Choroid plexus epithelial cell (primary cell): Measurements from ENCODE around the gene TTC31.

Experiments
- DNase-seq: peaks from one replicate; pipeline ENCODE4 v3.0.0-alpha.2; 2010; ENCODE audit warnings: low read depth
- H3K4me3 ChIP-seq: 2 replicates; pipeline ENCODE4 v1.5.1; 2011; ENCODE audit warnings: low read depth, mild to moderate bottlenecking, control low read depth, low read length, moderate library complexity
- CTCF ChIP-seq: conservative IDR thresholded peaks from 2 replicates; pipeline ENCODE4 v1.5.1; 2011; ENCODE audit warnings: low read depth, mild to moderate bottlenecking, control low read depth, inconsistent platforms, low read length, moderate library complexity

Gene TTC31

GRCh38 chr2:74528600-74529356 lies 45.9 kb downstream of the TTC31 start:
- no peak for DNase-seq
- no peak for TF ChIP-seq CTCF

GRCh38 chr2:74529357-74530238 lies 46.7 kb downstream of the TTC31 start, which contains the start of the genes AUP1 and HTRA2:
Gene AUP1, minus strand, starts transcription at chr2:74529706. Its CDS starts 77 bp downstream, at chr2:74529629.
Gene HTRA2, plus strand, starts transcription at chr2:74529933. Its CDS starts 74 bp downstream, at chr2:74530007.
- H3K4me3 ChIP-seq = peak within 1 kb of the TSS; percentile 97
- peak; percentile 100 for DNase-seq
- no peak for TF ChIP-seq CTCF

More at GRCh38 chr2:74528600-74529356, 45.9 kb downstream of the TTC31 start:
- H3K4me3 ChIP-seq = peak overlapping the region; percentile 97

GRCh38 chr2:74530239-74531187 lies 47.6 kb downstream of the TTC31 start:
- DNase-seq = peak; percentile 54
- no peak for TF ChIP-seq CTCF
- H3K4me3 ChIP-seq = peak overlapping the region; percentile 97

GRCh38 chr2:74531666-74532065 lies 48.8 kb downstream of the TTC31 start:
- no peak for TF ChIP-seq CTCF
- H3K4me3 ChIP-seq = no peak overlapping the region
- DNase-seq = no peak

GRCh38 chr2:74532222-74532621 lies 49.3 kb downstream of the TTC31 start:
- no peak for TF ChIP-seq CTCF
- peak; percentile 75 for DNase-seq
- no peak overlapping the region for H3K4me3 ChIP-seq

- TF ChIP-seq CTCF = no peak
- no peak for DNase-seq
- H3K4me3 ChIP-seq = no peak overlapping the region
Measured at GRCh38 chr2:74533464-74533863, 50.6 kb downstream of the TTC31 start.
